Transverse colon (tissue), 4 donors: ENCODE data around the gene CAVIN2. TPM values are rescaled to one million over a fixed set of nuclear protein-coding genes. Genes with fewer than 3 reads are reported as not detected.

Source experiments
- DNase-seq: peaks from one replicate; pipeline ENCODE4 v3.0.0-alpha.2; 2019
- H3K27ac ChIP-seq, 4 donors: fragments of 200-600 bp; sonication (generic); 2 replicates each; pipeline ENCODE4 v1.5.1; 2016 to 2018; ENCODE audit warnings: inconsistent platforms in 4 of 4
- H3K27me3 ChIP-seq: fragments of 200-600 bp; sonication (generic); 2 replicates; pipeline ENCODE4 v1.5.1; 2017; ENCODE audit warnings: inconsistent platforms
- H3K36me3 ChIP-seq, 4 donors: fragments of 200-600 bp; sonication (generic); 2 replicates each; pipeline ENCODE4 v1.5.1; 2017 to 2019; ENCODE audit warnings: inconsistent platforms in 4 of 4
- H3K4me1 ChIP-seq, 4 donors: fragments of 200-600 bp; sonication (generic); 2 replicates each; pipeline ENCODE4 v1.5.1; 2017 to 2020; ENCODE audit warnings: inconsistent platforms in 4 of 4
- H3K4me3 ChIP-seq, 4 donors: fragments of 200-600 bp; sonication (generic); 1 replicate in 1 of 4; 2 replicates in 3 of 4; pipeline versions ENCODE4 v1.5.1 to v1.6.1; 2017 to 2019; ENCODE audit warnings: inconsistent platforms in 4 of 4
- H3K9me3 ChIP-seq, 2 donors: fragments of 200-600 bp; sonication (generic); 2 replicates each; pipeline ENCODE4 v1.5.1; 2017 to 2019; ENCODE audit warnings: inconsistent platforms in 2 of 2
- EP300 ChIP-seq: sonication (generic); formaldehyde crosslinking; IDR thresholded peaks from one replicate; pipeline ENCODE4 v1.6.1; 2017; ENCODE audit warnings: antibody characterized with exemption, low read depth
- POLR2A ChIP-seq: fragments of 450-650 bp; IDR thresholded peaks from one replicate; pipeline ENCODE4 v1.6.1; 2016; ENCODE audit warnings: antibody characterized with exemption, mild to moderate bottlenecking, moderate library complexity
- POLR2AphosphoS5 ChIP-seq, 3 donors: sonication (generic); formaldehyde crosslinking; IDR thresholded peaks; one replicate each; pipeline ENCODE4 v1.6.1; 2016; ENCODE audit warnings: antibody characterized with exemption in 3 of 3
- WGBS, 2 donors: methylation state at CpG; one replicate each; pipeline ENCODE4 v1.1.5; 2018; ENCODE audit warnings: low coverage in 1 of 2; 5-methylcytosine and 5-hydroxymethylcytosine counted together
- in situ Hi-C, 4 donors: fragments of 200-750 bp; cut with MboI; loops; one replicate each; pipeline versions ENCODE4 v1.15.0 to v1.15.1; 2017; ENCODE audit warnings: low sequenced_read_pairs in 3 of 4, low pct_ligation_motif_present in 1 of 4, low pct_unique_long_range_greater_than_20kb in 1 of 4
- intact Hi-C: fragments of 100-400 bp; cut with DNase I; formaldehyde crosslinking; loops from one replicate; pipeline ENCODE4 v1.15.1; 2023; ENCODE audit warnings: low total_unique reads
- total RNA-seq, 4 donors: library from RNA; depleted of rRNA; stranded (reverse); fragments of >200 nt; gene quantifications; one replicate each; pipeline ENCODE4 v1.1.0, GENCODE V29; 2016
- TF ChIP-seq, protein P1 (sequence below), 5 experiments: fragments of 200-600 bp in 3 of 5; fragments of 450-650 bp in 2 of 5; sonication (generic) in 3 of 5; IDR thresholded peaks; 1 replicate in 2 of 5; 2 replicates in 3 of 5; pipeline ENCODE4 v1.5.1; 2016 to 2017; ENCODE audit warnings: antibody characterized with exemption in 5 of 5, inconsistent platforms in 3 of 5, mild to moderate bottlenecking in 2 of 5, moderate library complexity in 1 of 5

The CAVIN2 gene
- total RNA-seq, 4 donors from 2014 or later: 21.3 to 59.3 (median 25.0) TPM

DNA sequence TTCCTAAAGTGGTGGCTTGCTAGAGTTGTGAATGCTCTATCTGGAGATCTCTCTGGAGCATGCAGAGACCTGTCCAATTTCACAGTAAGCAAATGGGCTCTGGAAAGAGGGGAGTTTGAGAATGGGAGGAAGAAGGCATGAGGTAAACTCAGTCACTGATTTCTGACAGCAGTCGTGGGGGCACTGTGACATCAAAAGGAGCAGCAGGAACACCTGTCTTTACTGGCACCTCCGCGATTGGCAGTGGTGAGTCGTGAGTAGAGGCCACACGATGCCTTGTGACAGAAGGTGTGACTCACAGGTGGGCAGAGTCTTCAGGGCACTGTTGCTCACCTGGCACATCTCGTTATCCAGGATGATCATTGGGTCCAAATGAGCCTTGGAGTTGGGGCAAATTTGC lies 38.8 kb upstream of the CAVIN2 start:
- 72 to 100% methylated on average over 1 to 6 of the region's 6 CpGs for WGBS, 2 donors
- no peak for DNase-seq
- Histone ChIP-seq H3K4me1 (peaks cover 0 to 11% (median 6%) of the 10 kb centered on the region in 4 donors), H3K4me3 (no peak overlapping the region), H3K9me3 (no peaks in the 10 kb centered on the region), H3K27me3 (no peaks in the 10 kb centered on the region), H3K27ac (peak overlapping the region in 3 of 4 donors; percentile 6 to 33 (median 31)), H3K36me3 (no peaks in the 10 kb centered on the region)
- TF ChIP-seq POLR2AphosphoS5 (IDR thresholded peaks at IDR 0.05) (no peak), EP300 (no peak), POLR2A (no peak)
- TF ChIP-seq, protein P1, sequence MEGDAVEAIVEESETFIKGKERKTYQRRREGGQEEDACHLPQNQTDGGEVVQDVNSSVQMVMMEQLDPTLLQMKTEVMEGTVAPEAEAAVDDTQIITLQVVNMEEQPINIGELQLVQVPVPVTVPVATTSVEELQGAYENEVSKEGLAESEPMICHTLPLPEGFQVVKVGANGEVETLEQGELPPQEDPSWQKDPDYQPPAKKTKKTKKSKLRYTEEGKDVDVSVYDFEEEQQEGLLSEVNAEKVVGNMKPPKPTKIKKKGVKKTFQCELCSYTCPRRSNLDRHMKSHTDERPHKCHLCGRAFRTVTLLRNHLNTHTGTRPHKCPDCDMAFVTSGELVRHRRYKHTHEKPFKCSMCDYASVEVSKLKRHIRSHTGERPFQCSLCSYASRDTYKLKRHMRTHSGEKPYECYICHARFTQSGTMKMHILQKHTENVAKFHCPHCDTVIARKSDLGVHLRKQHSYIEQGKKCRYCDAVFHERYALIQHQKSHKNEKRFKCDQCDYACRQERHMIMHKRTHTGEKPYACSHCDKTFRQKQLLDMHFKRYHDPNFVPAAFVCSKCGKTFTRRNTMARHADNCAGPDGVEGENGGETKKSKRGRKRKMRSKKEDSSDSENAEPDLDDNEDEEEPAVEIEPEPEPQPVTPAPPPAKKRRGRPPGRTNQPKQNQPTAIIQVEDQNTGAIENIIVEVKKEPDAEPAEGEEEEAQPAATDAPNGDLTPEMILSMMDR (IDR thresholded peaks at IDR 0.05): no peak
- intact Hi-C loops (loop anchor here (2.0 kb wide), 1 partner anchor 67 kb away; no protein-coding TSS in a partner anchor), in situ Hi-C loops (no loop called here)

DNA sequence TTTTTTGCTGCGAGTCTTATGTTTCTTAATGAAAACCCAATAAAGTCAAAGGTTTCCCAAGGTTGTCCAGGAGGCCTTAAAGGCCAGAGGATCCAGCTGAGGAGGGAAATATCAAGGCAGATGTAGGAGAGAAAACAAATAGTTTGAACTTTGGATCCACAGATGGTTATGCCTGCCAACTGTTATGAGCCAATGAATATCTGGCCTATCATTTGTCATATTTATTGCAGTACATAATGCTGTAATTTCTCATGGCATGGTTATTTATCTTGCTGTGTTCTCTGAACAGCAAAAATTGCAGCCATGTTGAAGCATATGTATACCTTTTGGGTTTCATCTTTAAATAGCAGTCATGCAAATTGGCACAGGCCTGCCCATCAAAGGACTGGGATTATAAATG lies 38.2 kb upstream of the CAVIN2 start:
- peak in 1 of 3 donors; percentile 8 for TF ChIP-seq POLR2AphosphoS5 (IDR thresholded peaks at IDR 0.05)
- no peak for TF ChIP-seq EP300
- DNase-seq: no peak
- Histone ChIP-seq H3K4me1 (peaks cover 0 to 11% (median 6%) of the 10 kb centered on the region in 4 donors), H3K4me3 (no peak overlapping the region), H3K36me3 (no peaks in the 10 kb centered on the region), H3K27me3 (no peaks in the 10 kb centered on the region), H3K9me3 (no peaks in the 10 kb centered on the region), H3K27ac (peak overlapping the region in 2 of 4 donors; percentile 6 to 31)
- in situ Hi-C loops (no loop called here), intact Hi-C loops (no loop called here)
- 46 to 50% methylated on average over 1 of the region's 1 CpG for WGBS, 2 donors

DNA sequence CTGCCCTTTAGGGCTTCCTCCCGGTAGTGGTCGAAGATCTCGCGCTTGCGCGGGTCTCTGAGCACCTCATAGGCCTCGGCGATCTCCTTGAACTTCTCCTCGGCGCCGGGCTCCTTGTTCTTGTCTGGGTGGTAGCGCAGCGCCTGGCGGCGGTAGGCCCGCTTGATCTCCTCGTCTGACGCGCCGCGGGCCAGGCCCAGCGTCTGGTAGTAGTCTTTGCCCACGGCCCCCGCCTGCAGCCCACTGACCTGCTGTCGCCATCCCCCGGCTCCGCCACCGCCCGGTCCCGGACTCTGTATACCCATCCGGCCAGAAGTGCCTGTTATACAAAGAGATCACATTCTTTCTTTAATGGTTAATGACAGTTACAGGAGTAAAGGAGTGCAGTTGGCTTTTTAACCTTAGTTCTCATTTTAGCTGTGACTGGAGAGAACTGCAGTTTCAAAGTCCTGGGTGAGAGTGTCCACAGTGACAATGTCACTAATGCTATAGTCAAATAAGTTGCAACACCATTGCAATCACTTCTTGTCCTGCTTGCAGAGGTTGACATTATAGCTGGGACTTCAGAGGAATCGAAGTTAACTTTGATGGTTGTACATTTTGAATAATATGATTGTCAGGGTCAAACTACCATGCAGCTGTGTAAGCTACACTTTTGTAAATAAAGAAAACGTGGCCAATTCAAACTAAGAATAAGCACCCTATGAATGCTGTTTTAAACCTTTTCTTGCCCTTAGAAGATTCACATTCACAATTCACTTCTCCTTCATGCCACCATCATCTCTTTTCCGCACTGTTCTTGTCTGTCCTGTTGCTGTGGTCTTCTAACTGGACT lies 35.3 kb upstream of the CAVIN2 start:
- DNase-seq: no peak
- Histone ChIP-seq H3K36me3 (no peaks in the 10 kb centered on the region), H3K4me1 (peaks cover 0 to 11% (median 6%) of the 10 kb centered on the region in 4 donors), H3K9me3 (no peaks in the 10 kb centered on the region), H3K4me3 (no peak overlapping the region), H3K27me3 (no peaks in the 10 kb centered on the region), H3K27ac (no peak overlapping the region)
- in situ Hi-C loops (no loop called here), intact Hi-C loops (no loop called here)
- TF ChIP-seq POLR2A: no peak
- TF ChIP-seq POLR2AphosphoS5 (IDR thresholded peaks at IDR 0.05): no peak
- TF ChIP-seq, protein P1 (IDR thresholded peaks at IDR 0.05): no peak
- no peak for TF ChIP-seq EP300
- 47 to 93% methylated on average over 3 to 34 of the region's 34 CpGs for WGBS, 2 donors

DNA sequence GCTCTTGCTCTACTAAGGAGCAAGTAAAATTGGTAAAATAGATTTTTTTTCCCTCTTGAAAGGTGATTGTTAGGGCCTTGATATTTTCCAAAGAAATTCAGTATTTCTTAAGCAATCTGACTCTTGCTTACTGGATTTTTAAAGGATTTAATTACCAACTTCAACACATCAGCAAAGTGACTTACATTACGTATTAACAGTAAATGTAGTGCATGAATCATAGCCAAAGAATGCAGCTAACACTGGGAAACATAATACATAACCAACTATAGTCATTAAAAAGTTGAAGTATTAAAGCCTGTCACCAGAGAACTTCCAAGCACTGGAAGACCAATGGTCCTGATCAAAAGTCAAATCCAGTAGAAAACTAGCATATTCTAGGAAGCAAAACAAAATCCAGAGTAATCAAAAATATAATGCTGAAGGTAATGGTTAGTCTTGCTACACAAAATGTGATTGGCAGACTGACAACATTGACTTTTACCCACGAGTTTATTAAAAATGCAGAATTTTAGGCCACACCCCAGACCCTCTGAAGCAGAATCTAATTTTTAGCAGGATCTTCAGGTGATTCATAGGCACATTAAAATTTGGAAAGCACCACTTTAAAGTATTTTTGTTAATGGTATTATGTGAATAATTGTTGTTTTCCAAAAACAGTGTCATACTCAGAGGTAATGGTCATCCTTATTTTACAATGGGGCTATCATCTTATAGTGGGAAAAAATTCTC lies 31.8 kb upstream of the CAVIN2 start:
- H3K9me3 ChIP-seq: no peaks in the 10 kb centered on the region
- no peak for DNase-seq
- H3K27ac ChIP-seq: peak overlapping the region in 3 of 4 donors; percentile 5 to 36 (median 34)
- TF ChIP-seq POLR2AphosphoS5 (IDR thresholded peaks at IDR 0.05) (no peak), POLR2A (no peak)
- TF ChIP-seq, protein P1 (IDR thresholded peaks at IDR 0.05): no peak
- no peak overlapping the region for H3K4me3 ChIP-seq
- intact Hi-C loops: no loop called here
- H3K4me1 ChIP-seq: no peaks in the 10 kb centered on the region
- no peaks in the 10 kb centered on the region for H3K36me3 ChIP-seq
- 56 to 79% methylated on average over 2 of the region's 2 CpGs for WGBS, 2 donors
- H3K27me3 ChIP-seq: no peaks in the 10 kb centered on the region
- in situ Hi-C loops: no loop called here
